Erythroblast (primary cell): ENCODE results near the gene EZH2.

Source experiments
- DNase-seq, 2 experiments: peaks; one replicate each; lab custom pipeline; 2025; lab: John Stamatoyannopoulos, UW
- GATA1 ChIP-seq: IDR thresholded peaks from 2 replicates; pipeline ENCODE4 v1.6.1; 2011; ENCODE audit warnings: low read depth, mild to moderate bottlenecking, control low read depth, low read length, moderate library complexity
- POLR2A ChIP-seq: IDR thresholded peaks from 2 replicates; pipeline ENCODE4 v1.6.1; 2011; ENCODE audit warnings: mild to moderate bottlenecking, low read length

EZH2 gene

GRCh38 chr7:148803094-148803493, 81.0 kb downstream of the EZH2 start:
- TF ChIP-seq POLR2A: no peak
- no peak for TF ChIP-seq GATA1
- DNase-seq: no peak

- no peak for DNase-seq
- TF ChIP-seq GATA1 (no peak), POLR2A (no peak)
These were observed 82.0 kb downstream of the EZH2 start for GRCh38 chr7:148802101-148802493.

GRCh38 chr7:148800677-148801076, 83.4 kb downstream of the EZH2 start:
- DNase-seq: no peak
- TF ChIP-seq GATA1: no peak
- TF ChIP-seq POLR2A: no peak

GRCh38 chr7:148799893-148800555, 84.1 kb downstream of the EZH2 start:
- TF ChIP-seq POLR2A (no peak), GATA1 (no peak)
- no peak for DNase-seq

GRCh38 chr7:148796841-148797240, 87.2 kb downstream of the EZH2 start:
- DNase-seq: no peak
- TF ChIP-seq POLR2A: no peak
- TF ChIP-seq GATA1: no peak

GRCh38 chr7:148794476-148794875, 89.6 kb downstream of the EZH2 start:
- no peak for DNase-seq
- no peak for TF ChIP-seq POLR2A
- no peak for TF ChIP-seq GATA1

GRCh38 chr7:148793590-148793989, 90.5 kb downstream of the EZH2 start:
- TF ChIP-seq GATA1 (no peak), POLR2A (no peak)
- DNase-seq: no peak

GRCh38 chr7:148791546-148791945, 92.5 kb downstream of the EZH2 start:
- TF ChIP-seq POLR2A (no peak), GATA1 (no peak)
- no peak for DNase-seq

- no peak for DNase-seq
- TF ChIP-seq GATA1 (no peak), POLR2A (no peak)
These were observed 93.2 kb downstream of the EZH2 start for GRCh38 chr7:148790850-148791249.

GRCh38 chr7:148790131-148790726, 93.9 kb downstream of the EZH2 start:
- peak; percentile 63 to 81 for DNase-seq
- no peak for TF ChIP-seq GATA1
- no peak for TF ChIP-seq POLR2A

GRCh38 chr7:148789220-148789619, 94.9 kb downstream of the EZH2 start:
- DNase-seq: no peak
- TF ChIP-seq GATA1 (no peak), POLR2A (no peak)

GRCh38 chr7:148787571-148788295, 96.4 kb downstream of the EZH2 start:
- DNase-seq: no peak
- TF ChIP-seq POLR2A: no peak
- TF ChIP-seq GATA1: no peak

GRCh38 chr7:148783801-148784527, 100.1 kb downstream of the EZH2 start:
- no peak for DNase-seq
- TF ChIP-seq POLR2A: no peak
